Measurements from ENCODE around the gene FCRL6.
A peak's percentile ranks its signal among the peaks of the same experiment; 100 is the strongest.

The FCRL6 gene

DNA sequence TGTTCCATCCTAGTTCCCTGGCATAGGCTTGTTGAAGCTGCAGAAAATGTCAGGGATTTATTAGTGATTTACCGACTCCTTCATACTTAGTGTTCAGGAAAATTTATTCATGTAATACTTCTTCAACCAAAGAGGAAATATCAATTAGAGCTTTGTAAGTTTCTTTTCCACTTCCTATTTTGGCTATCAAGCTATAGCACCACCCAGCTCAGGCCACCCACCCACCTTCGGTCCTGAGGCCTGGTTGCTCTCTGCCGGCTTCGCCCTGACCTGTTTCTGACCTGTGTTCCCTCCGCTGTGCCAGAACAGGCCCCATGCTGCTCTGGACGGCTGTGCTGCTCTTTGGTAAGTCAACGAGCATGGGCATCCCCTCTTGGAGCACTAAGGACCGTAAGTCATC is at the start of gene FCRL6:
TSS of gene FCRL6 (plus strand) at position 250 of the 400 bp plus-strand sequence. CDS start at position 315, 65 bp downstream.
- Mint-ChIP-seq H3K36me3 (ENCODE audit: low read depth) (no peaks in the 10 kb centered on the region), H3K27ac (no peak within 1 kb of the TSS), H3K27me3 (no peaks in the 10 kb centered on the region), H3K4me3 (no peak within 1 kb of the TSS), H3K4me1 (ENCODE audit: low read depth) (peaks cover 18% of the 10 kb centered on the region), H3K9me3 (no peaks in the 10 kb centered on the region)
- DNase-seq, result no peak

DNA sequence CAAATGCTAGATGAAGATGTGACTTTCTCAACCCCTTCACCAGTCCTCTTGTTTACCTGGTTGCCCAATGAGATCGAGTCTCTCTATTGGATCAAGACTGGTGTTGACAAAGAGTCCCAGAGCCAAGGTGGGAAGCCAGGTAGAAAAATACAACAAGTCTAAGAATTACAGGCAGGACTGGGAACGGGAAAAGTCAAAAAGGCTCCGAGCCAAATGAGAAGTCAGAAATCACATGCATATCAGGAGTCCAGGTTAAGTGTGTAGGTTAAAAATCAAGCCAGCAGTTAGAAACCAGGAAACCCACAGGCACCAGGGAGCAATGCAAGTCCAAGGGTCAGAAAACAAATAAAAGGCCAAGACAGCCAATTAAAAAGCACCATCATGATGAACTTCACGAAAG is 48.8 kb upstream of the FCRL6 start:
- H3K9me3 Mint-ChIP-seq, result no peaks in the 10 kb centered on the region
- H3K4me3 Mint-ChIP-seq, result no peak overlapping the region
- H3K36me3 Mint-ChIP-seq (ENCODE audit: low read depth), result no peaks in the 10 kb centered on the region
- H3K4me1 Mint-ChIP-seq (ENCODE audit: low read depth), result no peaks in the 10 kb centered on the region
- H3K27ac Mint-ChIP-seq, result no peak overlapping the region
- peaks cover 10% of the 10 kb centered on the region for H3K27me3 Mint-ChIP-seq
- DNase-seq, result no peak

DNA sequence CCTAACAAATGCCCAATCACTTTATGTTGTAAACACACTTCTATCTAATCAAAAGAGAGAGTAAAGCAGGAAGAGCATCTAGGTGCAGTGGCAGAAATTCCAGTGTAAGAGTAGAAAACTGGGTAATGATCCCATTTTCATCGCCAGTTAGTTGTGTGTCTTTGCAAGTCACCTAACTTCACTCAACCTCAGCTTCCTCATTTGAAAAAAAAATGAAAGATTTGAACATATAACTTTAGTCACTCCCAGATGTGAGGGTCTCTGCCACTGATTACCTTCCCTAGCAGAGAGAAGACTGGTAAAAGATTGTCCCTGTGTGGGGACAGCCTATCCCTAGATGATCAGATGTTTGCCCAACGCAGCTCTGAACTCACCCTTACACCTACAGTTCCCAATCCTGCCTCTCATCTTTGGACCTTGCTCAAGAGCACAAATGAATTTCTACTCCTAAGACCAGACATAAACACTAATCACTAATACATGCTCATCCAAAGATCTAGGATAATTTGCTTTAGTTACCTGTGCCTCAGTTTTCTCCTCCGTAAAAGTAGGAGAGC is 46.6 kb upstream of the FCRL6 start:
- Mint-ChIP-seq H3K4me1 (ENCODE audit: low read depth) (no peaks in the 10 kb centered on the region), H3K9me3 (no peaks in the 10 kb centered on the region), H3K27me3 (peaks cover 10% of the 10 kb centered on the region), H3K36me3 (ENCODE audit: low read depth) (no peaks in the 10 kb centered on the region), H3K4me3 (no peak overlapping the region), H3K27ac (no peak overlapping the region)
- DNase-seq, result no peak

DNA sequence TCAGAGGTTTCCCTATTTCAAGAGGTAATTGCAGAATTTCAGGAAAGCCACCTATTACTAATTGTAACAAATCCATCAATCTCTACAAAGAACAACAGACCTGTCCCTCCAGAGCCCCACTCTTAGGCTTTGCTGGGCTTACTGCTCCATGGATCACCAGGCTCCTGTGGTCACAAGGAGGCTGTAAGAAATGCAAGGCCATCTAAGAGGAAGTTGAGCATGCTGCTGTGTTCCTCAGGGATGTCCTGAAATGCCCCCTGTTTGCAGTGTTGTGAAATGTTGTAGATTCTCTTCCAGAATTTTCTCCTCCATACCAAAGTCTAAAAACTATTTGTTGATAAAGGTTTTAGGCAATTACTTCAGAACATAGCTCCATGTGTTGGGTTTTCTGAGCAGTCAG is 45.8 kb upstream of the FCRL6 start:
- H3K4me3 Mint-ChIP-seq, result no peak overlapping the region
- H3K4me1 Mint-ChIP-seq (ENCODE audit: low read depth), result no peaks in the 10 kb centered on the region
- no peaks in the 10 kb centered on the region for H3K9me3 Mint-ChIP-seq
- H3K27ac Mint-ChIP-seq, result no peak overlapping the region
- DNase-seq, result no peak
- H3K36me3 Mint-ChIP-seq (ENCODE audit: low read depth), result no peaks in the 10 kb centered on the region
- H3K27me3 Mint-ChIP-seq, result peaks cover 14% of the 10 kb centered on the region

- H3K4me1 Mint-ChIP-seq (ENCODE audit: low read depth), result no peaks in the 10 kb centered on the region
- DNase-seq, result no peak
- H3K4me3 Mint-ChIP-seq, result no peak overlapping the region
- no peaks in the 10 kb centered on the region for H3K9me3 Mint-ChIP-seq
- peaks cover 14% of the 10 kb centered on the region for H3K27me3 Mint-ChIP-seq
- H3K36me3 Mint-ChIP-seq (ENCODE audit: low read depth), result no peaks in the 10 kb centered on the region
- H3K27ac Mint-ChIP-seq, result no peak overlapping the region
Observed at GRCh38 chr1:159763686-159764085, 38.5 kb upstream of the FCRL6 start.

DNA sequence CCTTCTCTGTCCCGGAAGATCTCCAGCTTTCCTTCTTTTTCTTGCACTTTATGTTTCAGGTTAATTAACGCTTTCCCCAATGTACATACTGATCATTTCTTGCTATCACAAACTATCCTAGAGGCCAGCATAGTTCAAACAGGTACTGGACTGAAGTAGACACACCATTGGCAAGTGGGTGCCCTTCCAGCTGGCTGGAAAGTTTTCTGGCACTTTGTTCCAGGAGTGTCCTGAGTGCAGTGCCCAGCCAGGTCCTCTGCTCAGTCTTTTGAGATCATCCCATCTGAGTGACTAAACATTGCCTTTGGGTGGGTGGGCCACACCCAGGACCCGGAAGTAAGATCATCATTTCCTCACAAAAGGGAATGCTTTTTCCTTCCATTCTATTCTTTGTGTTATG is 36.4 kb upstream of the FCRL6 start:
- no peak for DNase-seq
- H3K27ac Mint-ChIP-seq, result no peak overlapping the region
- no peaks in the 10 kb centered on the region for H3K4me1 Mint-ChIP-seq (ENCODE audit: low read depth)
- peaks cover 14% of the 10 kb centered on the region for H3K27me3 Mint-ChIP-seq
- no peaks in the 10 kb centered on the region for H3K36me3 Mint-ChIP-seq (ENCODE audit: low read depth)
- H3K4me3 Mint-ChIP-seq, result no peak overlapping the region
- H3K9me3 Mint-ChIP-seq, result no peaks in the 10 kb centered on the region

GRCh38 chr1:159771127-159771895 is 30.8 kb upstream of the FCRL6 start:
- no peak for DNase-seq
- Mint-ChIP-seq H3K27me3 (peaks cover 3% of the 10 kb centered on the region), H3K36me3 (ENCODE audit: low read depth) (no peaks in the 10 kb centered on the region), H3K27ac (no peak overlapping the region), H3K4me1 (ENCODE audit: low read depth) (no peaks in the 10 kb centered on the region), H3K4me3 (no peak overlapping the region), H3K9me3 (no peaks in the 10 kb centered on the region)

DNA sequence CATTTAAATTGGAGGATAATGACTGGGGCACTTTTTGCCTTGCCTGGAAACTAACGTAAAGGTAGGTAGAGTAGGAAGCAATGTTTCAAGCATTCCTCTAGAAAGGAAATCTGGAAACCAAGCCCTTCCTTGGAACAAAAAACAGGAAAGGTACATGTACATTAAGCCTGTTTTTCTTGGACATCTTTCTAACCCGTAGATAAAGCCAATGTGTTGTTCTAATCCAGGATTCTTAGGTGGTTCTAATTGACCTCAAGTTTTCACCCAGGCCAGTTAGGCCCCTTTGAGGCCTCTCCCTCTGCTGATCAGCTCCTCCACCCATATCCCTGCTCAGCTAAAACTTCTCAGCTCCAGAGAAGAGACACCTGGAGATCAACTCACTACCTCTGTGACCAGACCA is 27.7 kb upstream of the FCRL6 start:
- no peak for DNase-seq
- Mint-ChIP-seq H3K27ac (no peak overlapping the region), H3K4me3 (no peak overlapping the region), H3K36me3 (ENCODE audit: low read depth) (no peaks in the 10 kb centered on the region), H3K27me3 (peaks cover 3% of the 10 kb centered on the region), H3K4me1 (ENCODE audit: low read depth) (no peaks in the 10 kb centered on the region), H3K9me3 (no peaks in the 10 kb centered on the region)

DNA sequence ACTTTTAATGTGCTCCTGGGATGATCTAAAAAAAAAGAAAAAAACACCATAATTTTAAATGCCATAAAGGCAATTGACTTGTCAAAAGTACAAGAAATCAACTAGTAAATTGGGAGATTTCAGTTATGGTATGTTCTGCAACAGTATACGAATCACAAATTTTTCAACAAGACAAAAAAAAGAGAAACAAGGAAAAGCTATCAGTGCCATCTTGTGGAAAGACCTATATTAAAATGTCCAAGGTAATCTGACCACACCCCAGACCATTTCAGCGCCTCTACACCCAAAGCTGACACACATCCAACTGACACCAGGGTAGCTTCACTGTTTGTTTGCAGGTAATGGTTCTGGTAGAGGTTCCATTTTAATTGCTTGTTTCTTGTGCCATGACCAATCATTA is 26.4 kb upstream of the FCRL6 start:
- H3K27me3 Mint-ChIP-seq, result peaks cover 3% of the 10 kb centered on the region
- no peaks in the 10 kb centered on the region for H3K9me3 Mint-ChIP-seq
- H3K27ac Mint-ChIP-seq, result no peak overlapping the region
- H3K4me3 Mint-ChIP-seq, result no peak overlapping the region
- DNase-seq, result no peak
- H3K36me3 Mint-ChIP-seq (ENCODE audit: low read depth), result no peaks in the 10 kb centered on the region
- peaks cover 10% of the 10 kb centered on the region for H3K4me1 Mint-ChIP-seq (ENCODE audit: low read depth)

GRCh38 chr1:159778266-159778665 is 23.9 kb upstream of the FCRL6 start:
- no peaks in the 10 kb centered on the region for H3K9me3 Mint-ChIP-seq
- H3K27ac Mint-ChIP-seq, result no peak overlapping the region

GRCh38 chr1:159779403-159779851 is 22.7 kb upstream of the FCRL6 start:
- Mint-ChIP-seq H3K27me3 (no peaks in the 10 kb centered on the region), H3K4me3 (no peak overlapping the region), H3K27ac (no peak overlapping the region), H3K4me1 (ENCODE audit: low read depth) (peaks cover 21% of the 10 kb centered on the region), H3K36me3 (ENCODE audit: low read depth) (peaks cover 2% of the 10 kb centered on the region), H3K9me3 (no peaks in the 10 kb centered on the region)
- DNase-seq, result no peak

More at GRCh38 chr1:159778266-159778665, 23.9 kb upstream of the FCRL6 start:
- H3K4me3 Mint-ChIP-seq, result no peak overlapping the region
- no peaks in the 10 kb centered on the region for H3K27me3 Mint-ChIP-seq
- peaks cover 18% of the 10 kb centered on the region for H3K4me1 Mint-ChIP-seq (ENCODE audit: low read depth)
- H3K36me3 Mint-ChIP-seq (ENCODE audit: low read depth), result peaks cover 2% of the 10 kb centered on the region
- DNase-seq, result no peak

DNA sequence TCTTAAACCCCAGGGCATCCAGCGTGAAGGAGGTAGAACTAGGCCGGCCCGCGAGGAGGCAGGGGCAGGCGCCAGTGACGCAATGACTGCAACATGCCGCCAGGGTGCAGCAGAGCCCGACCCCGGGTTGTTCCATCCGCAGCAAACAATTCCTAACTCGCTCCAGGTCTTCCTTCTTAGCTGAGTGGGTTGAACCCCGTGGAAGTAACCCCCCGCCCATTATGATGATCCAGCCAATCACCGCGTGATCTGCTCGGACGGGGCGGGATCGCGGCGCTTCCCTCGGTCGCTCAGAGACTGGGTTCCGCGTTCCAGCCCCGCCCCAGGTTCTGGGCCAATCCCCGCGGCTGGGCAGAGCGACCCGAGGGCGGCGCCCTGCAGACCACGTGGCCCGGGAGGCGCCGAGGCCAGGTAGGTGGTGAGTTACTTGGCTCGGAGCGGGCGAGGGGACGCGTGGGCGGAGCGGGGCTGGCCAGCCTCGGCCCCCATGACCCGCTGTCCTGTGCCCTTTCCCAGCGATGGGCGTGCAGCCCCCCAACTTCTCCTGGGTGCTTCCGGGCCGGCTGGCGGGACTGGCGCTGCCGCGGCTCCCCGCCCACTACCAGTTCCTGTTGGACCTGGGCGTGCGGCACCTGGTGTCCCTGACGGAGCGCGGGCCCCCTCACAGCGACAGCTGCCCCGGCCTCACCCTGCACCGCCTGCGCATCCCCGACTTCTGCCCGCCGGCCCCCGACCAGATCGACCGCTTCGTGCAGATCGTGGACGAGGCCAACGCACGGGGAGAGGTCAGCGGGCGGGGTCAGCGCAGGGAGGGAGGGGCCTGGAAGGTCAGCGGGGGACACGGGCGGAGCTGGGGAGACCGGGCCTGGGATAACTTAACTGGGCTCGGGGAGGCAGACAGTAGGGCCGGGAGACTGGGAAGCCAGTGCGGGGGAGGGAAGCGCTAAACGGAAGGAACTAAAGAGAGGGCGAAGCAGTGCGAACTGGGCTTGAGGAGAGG is 21.3 kb upstream of the FCRL6 start, which contains the start of gene DUSP23:
TSS of gene DUSP23 (plus strand) at position 380 of the 1,000 bp plus-strand sequence. CDS start at position 519, 139 bp downstream.
- DNase-seq, result peak; percentile 97
- no peaks in the 10 kb centered on the region for H3K27me3 Mint-ChIP-seq
- H3K36me3 Mint-ChIP-seq (ENCODE audit: low read depth), result peaks cover 2% of the 10 kb centered on the region
- H3K9me3 Mint-ChIP-seq, result no peaks in the 10 kb centered on the region
- peak within 1 kb of the TSS; percentile 76 for H3K4me3 Mint-ChIP-seq
- peak within 1 kb of the TSS; percentile 80 for H3K27ac Mint-ChIP-seq
- H3K4me1 Mint-ChIP-seq (ENCODE audit: low read depth), result peaks cover 21% of the 10 kb centered on the region

- no peak overlapping the region for H3K27ac Mint-ChIP-seq
- H3K4me3 Mint-ChIP-seq, result peak overlapping the region; percentile 76
- peaks cover 2% of the 10 kb centered on the region for H3K36me3 Mint-ChIP-seq (ENCODE audit: low read depth)
- no peaks in the 10 kb centered on the region for H3K27me3 Mint-ChIP-seq
- DNase-seq, result no peak
- H3K4me1 Mint-ChIP-seq (ENCODE audit: low read depth), result peaks cover 21% of the 10 kb centered on the region
- no peaks in the 10 kb centered on the region for H3K9me3 Mint-ChIP-seq
Observed at GRCh38 chr1:159781992-159782391, 20.2 kb upstream of the FCRL6 start.

- Mint-ChIP-seq H3K36me3 (ENCODE audit: low read depth) (peaks cover 2% of the 10 kb centered on the region), H3K9me3 (no peaks in the 10 kb centered on the region), H3K27me3 (no peaks in the 10 kb centered on the region), H3K4me1 (ENCODE audit: low read depth) (peaks cover 21% of the 10 kb centered on the region), H3K4me3 (no peak overlapping the region), H3K27ac (no peak overlapping the region)
- DNase-seq, result no peak
Observed at GRCh38 chr1:159783724-159784123, 18.4 kb upstream of the FCRL6 start.

All from activated T-cell treated with anti-CD3 and anti-CD28 coated beads, Interleukin-2, amount 50 U/mL, for 24 hours (primary cell).